CD4-positive, alpha-beta T cell treated with Interleukin-15 for 4 hours (primary cell): ENCODE results near the gene SLC35E2B.
A peak's percentile ranks its signal among the peaks of the same experiment; 100 is the strongest.
"Not testable (repeated sequence)": the region's sequence is repeated elsewhere in the genome, so short reads cannot be mapped to it uniquely, and the experiment has no call there.

Experiments
- DNase-seq: peaks from one replicate; pipeline ENCODE4 v3.0.0-alpha.2; 2020; ENCODE audit warnings: low spot score

Gene SLC35E2B

DNA sequence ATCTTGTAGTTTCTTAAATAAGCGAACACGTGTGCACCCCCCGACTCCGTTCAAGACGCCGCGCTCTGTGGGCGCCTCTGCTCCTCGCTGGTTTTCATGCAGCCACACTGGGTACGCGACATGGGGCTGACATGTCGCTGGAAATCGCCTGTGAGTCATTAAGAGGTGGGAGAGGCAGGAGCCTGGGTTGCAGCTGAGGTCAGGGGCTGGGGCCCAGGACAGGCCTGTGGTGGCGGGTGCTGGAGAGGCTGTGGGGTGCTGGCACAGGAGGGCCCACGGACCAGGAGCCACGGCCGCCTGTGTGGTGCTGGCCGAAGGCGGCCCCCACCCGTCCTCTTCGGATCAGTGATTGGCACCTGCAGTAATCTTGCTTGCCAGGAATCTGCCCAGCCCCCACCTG is 17.8 kb downstream of the SLC35E2B start:
- DNase-seq, result not testable (repeated sequence)

DNA sequence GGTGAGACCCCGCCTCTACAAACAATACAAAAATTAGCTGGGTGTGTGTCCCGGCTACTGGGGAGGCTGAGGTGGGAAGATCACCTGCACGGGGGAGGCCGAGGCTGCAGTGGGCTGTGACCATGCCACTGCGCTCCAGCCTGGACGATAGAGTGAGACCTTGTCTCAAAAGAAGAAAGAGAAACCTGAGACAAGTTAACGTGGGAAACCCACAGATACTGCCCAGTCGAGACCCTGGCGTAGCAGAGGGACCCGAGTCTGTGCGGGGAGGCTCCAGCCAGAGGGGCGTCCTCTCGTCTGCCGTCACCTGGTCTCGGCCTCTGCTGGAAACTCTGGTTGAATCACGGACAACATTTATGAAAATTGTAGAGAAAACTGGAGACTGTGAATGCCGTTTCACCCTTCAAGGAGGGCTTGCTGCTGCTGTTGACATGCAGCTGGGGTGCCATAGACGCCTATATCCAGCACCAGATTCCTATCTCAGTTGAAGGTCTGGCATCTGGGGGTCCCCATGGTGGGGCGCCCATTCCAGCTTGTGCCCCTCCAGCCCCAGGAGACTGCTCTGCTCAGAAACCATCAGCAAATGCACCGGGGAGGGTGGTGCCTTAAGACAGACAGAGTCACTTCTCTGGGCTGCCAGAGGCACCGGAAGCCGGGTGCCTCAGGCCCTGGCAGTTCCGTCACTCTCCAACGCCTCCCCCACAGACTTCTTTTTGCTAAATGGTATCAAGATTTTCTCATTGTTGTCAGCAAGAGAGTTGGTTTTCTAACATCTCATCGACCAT is 20.2 kb downstream of the SLC35E2B start:
- no peak for DNase-seq

DNA sequence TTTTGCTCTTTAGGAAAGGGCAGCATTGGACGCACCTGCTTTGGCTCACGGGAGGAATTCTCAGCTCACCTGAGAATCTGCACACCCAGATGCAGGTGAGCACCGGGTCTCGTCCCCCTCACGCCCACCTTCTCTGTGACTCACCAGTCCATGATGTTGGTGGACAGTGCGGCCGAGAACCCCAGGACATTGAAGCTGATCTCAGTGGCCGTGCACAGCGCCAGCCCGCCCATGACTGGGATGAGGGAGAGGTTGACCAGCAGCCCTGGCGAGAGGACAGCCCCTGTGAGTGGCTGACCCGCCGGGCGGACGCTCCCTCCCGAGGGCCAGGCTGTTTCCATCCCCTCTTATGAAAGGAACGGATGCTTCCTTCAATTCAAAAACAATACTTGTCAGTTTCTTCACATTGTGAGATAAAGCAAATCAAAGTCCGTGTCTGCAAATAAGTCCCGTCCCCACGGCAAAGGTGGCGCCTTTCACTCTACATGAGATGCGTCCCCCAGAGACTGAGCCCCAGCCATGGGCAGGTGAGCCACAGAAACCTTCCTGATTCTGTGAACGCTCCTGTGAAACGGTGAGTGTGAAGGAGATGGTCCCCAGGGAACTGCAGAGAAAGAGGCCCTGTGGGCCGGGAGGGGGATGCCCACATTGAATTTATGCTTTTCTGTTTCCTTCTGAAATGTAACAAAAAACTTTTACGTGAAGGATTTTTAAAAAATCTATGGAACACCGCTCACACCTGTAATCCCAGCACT is 21.1 kb downstream of the SLC35E2B start:
- DNase-seq, result no peak

DNA sequence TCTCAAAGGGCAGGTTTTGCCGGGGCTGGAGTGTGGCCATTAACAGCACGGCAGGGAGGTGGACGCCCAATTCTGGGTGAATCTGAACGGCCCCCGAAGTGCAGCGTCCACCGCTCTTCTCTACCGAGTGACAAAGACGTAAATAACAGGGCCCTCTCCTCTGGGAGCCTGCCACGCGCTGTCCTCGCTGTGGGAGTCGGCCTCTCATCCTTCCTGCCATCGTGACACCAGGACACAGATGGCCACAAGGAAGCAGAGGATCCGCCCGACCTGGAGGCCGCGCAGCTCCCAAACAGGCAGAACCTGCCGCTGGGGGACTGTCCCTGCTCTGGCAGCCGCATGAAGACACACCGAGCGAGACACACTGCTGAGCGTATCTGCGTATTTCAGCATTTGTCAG is 21.7 kb downstream of the SLC35E2B start:
- no peak for DNase-seq

DNA sequence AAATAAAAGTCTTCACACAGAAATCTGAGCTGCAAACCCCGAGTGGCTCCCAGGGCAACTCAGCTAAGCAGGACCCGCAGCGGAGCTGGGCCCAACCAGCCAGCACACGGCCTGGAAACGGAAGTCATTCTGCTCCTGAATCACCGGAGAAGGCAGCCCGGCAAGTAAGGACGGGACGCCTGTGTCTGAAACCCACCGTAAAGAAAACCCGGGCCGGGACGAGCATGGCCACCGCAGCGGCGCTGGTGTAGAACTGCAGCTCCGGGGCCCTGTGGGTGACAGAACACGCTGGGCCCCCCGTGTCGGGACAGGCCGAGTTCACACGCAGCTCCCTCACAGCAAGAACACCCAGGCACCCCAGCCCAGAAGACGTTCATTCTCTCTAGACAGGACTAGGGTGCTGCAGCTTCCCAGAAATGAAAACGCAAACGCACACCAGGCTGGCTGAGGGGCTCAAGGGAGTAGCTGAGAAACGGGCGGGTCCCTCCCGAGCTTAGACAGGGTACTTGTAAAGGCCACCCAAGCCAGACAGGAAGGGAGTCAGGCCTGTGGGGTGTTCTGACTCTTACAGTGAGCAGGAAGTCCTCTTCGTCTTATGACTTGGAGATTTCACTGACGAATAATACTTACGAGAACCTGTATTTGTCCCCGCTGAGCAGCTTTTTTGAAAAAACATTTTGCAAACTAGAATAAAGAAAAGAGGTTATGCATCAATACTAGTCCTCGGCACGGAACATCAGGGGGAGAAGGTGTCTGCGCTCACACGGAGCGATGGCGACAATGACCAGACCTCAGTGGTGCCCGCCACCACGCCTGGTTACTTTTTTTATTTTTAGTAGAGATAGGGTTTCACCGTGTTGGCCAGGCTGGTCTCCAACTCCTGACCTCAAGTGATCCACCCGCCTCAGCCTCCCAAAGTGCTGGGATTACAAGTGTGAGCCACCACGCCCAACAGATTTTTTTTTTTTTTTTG is 22.8 kb downstream of the SLC35E2B start:
- no peak for DNase-seq

DNA sequence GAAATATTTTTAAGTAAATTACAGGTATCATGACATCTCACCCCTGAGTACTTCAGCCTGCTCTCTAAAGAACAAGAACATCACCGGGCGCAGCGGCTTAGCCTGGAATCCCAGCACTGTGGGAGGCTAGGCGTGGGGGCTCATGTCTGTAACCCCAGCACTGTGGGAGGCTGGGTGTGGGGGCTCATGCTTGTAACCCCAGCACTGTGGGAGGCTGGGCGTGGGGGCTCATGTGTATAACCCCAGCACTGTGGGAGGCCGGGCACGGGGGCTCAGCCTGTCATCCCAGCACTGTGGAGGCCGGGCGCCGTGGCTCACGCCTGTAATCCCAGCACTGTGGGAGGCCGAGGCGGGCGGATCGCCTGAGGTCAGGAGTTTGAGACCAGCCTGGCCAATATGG is 26.1 kb downstream of the SLC35E2B start:
- DNase-seq, result no peak

DNA sequence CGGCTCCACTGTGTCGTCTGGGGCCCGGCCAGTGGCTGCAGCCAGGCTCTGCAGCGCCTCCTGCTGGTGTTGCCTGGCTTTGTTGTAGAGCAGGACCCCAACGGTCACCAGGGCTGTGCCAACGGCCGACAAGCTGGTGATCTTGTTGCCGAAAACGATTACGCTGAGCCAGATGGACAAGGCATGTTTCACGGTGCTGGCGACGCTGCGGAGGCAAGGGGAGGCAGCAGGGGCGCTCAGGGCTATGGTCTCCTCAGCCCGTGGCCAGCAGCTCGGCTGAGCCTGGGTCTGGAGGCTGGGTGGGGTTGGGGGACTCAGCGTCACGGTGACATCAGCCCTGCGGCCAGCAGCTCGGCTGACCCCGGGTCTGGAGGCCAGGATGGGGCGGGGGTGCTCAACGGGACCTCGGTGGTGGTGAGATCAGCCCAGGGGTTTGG is 26.8 kb downstream of the SLC35E2B start:
- no peak for DNase-seq

DNA sequence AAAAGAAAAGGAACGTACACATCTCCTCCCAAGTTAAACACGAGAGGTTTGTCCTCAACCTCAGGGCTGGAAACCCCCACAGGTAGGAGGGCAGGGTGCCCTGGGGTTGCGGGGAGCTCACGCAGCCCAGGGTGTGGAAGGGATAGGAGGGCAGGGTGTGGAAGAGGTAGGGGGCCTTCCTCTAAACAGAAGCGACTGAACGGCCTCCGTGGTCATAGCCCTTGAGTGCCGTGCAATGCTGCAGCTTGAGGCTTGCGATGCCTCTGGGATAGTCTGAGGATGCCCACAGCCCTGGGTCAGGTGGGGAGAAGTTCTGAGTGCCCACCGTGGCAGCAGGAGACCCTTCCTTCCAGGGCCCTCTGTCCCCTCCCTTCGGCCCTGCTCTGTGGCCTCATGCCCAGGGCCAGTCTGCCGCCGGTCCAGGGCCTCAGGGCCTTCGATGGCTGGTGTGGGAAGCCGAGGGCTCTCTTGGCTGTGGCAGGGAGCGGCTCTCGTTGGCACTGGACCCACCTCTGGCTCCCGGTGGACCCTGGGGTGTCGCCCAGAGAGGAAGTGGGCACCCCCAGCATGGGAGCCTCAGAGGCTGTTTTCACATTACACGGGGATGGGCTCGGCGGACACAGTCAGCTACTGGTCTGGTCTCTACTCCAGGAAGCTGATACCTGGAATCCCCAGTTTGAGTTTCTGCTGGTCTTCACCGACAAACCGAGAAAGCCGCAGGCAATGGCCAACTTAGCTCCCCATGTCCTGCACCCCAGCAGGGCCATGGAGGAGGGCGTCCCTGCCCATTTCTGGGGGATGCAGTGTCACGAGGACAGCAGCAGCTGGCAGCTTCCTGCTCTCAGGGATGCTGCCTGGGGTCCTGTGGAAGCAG is 27.4 kb downstream of the SLC35E2B start:
- no peak for DNase-seq

DNA sequence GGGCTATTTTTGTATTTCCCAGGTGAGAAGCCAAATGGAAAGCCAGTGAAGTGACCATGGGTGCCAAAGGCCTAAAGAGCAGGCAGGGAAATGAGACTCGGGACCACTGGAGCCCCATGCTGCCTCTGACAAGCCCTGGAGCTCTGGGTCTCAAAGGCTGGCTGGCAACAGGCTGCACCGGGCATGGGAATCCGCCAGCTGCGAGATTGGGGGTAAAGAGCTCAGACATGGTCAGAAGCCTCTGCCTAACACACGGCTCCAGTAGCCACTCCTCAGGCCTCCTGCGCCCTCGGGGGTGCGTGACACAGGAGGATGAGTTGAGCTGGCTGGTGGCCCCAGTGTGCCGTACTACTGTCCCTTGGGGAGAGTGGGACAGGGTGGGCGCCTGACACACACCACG is 28.3 kb downstream of the SLC35E2B start:
- not testable (repeated sequence) for DNase-seq

DNA sequence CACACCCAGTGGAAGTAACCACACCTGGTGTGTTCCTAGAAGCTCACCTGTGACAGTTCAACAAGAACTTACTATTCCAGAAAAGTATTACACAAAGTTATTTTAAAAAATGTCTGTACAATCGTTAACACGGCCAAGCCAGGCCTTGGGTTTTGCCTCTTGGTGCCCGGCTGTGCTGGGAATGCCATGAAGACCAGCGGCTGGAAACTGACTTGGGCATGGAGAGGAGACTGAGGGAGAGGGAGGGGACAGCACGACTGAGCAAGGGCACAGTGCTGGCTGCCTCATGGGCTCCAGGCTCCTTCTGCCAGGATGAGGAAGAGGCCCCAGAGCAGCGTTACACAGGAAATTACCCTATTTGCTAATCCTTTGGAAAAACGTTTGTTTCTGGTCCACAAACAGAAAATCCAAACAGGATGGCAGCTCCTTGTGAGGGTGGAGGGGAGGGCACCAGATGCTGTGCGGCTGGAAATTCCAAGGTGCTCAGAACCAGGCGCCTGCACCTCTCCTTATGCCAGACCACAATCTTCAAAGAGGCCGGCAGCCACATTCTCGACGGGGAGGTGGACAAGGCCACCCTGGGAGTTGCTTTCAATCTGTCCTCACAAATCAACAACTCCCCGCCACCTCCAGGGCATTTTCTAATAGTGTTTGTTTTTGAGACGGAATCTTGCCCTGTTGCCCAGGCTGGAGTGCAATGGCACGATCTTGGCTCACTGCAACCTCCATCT is 29.6 kb downstream of the SLC35E2B start:
- not testable (repeated sequence) for DNase-seq

DNA sequence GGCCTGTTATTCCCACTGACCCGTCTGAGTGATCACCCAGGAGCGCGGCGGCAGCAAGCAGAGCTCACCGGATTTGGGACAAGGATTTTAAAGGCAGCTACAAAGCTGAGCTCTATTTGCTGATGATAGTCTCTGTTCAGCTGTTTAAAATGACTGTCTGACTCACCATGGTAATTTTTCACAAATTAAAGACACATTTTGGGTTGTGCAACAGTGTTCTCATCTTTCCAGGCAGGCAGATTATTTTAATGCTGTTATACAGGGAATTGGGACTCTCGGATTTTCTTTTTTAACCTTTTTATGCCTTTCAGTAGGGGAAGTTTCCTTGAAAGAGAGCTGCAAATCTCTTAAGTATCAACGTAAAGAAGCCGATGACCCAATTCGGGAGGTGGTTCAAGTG is 30.2 kb downstream of the SLC35E2B start:
- not testable (repeated sequence) for DNase-seq

DNA sequence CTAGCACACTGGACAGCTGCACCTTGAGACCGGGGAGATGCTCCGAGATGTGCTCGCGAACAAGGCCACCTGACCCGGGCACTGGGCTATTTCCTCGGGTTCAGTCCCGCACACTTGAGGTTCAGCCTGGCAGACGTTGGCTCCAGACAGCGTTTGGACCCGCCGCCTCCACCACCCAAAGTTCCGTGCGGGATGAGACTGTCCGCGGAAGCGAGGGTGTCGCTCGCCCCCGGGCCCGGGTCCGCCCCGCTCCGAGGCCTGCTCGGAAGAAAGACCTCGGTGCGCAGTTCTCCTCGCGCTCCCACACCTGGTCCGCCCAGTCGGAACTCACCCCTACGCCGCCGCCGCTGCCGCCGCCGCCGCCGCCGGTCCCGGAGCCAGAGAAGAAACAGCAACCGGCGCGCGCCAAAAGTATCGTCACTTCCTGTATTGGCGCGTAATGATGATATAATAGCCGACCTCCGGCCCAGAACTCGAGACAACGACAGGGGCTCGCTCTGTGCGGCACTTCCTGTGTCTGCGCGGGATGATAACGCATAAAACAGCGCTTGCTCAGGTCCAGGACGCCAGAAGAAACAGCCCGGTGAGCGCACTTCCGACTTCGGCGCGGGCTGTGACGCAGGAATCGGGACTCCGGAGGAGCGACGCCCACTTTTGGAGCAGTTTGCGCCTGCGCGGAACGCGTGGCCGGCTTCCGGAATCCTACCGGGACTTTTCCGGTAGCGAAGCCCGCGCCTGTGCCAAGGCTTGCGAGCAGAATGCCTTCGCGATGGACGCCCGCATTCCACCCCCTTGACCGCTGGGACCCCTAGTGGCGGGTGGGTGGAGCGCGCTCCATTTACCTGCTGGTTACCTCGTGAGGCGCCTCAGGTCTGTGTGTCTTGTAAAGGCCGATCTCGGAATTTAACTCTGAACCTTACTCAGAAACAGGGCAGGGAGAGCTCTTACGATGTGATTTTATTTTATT is 33.7 kb downstream of the SLC35E2B start, which contains the start of gene CDK11B:
CDK11B (minus strand) TSS at position 422 of the 967 bp plus-strand sequence. CDS start 1,519 bp downstream, outside the sequence.
- peak; percentile 93 for DNase-seq

DNA sequence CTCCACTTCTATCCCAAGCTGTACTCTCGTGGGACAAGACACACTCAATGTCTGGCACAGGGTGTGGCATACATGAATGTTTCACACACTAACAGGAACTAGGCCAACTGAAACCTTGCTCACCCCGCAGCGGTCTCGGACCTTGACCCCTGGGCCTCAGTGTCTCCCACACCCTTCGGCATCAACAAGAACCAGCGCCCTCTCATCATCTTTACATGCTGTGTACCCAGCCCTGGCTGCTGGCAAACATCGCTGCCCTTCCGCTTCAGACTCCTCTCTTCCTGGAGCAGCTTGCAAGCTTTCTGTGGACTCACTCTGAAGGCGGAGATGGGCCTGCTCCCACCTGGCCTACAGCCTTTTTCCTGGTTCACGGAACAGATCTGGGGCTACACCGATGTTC is 44.3 kb downstream of the SLC35E2B start:
- DNase-seq, result not testable (repeated sequence)

DNA sequence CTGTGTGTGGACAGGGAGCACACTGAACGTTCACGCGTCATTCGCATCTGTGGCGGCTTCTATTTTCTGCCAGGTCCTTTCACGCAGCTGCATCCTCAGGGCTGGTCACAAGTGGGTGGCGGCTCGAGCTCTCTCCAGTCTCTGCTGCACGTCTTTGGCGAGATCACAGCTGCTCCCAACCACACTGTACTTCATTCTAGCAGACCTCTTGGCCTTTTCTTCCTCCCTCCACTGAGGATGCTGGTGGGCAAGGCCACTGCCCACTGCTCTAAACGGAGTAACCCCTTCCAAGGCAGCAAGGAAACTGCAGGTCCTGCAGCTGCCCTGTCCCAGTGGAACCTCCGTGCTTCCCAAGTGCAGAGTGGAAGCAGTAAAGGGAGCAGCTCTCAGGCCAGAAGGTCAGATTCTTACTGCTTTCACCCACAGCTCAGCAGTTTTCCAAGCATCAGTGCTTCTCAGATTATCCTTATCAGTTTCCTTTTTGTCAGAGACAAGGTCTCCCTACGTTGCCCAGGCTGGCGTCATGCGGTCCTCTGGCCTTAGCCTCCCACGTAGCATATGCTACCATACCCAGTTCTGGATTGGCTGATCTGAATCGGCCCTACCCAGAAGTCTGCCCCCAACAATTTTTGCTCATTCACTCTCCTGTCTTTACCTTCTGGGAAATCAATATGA is 44.9 kb downstream of the SLC35E2B start:
- DNase-seq, result not testable (repeated sequence)

DNA sequence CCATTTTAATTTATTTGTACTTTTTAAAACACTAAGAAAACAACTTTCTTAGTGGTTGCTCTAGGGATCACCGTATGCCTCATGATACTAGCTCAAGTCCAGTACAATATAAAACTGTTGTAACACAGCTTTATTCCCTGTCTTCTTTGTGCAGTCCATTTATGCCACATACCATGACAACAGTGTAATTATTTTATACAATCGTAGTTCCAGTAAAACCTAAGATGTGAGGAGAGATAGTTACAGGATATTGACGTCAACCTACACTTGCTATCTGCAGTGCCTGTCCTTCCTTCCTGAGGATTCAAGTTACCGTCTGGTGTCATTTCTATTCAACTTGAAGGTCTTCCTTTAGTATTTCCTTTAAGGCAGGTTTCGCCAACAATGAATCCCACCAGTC is 46.3 kb downstream of the SLC35E2B start:
- not testable (repeated sequence) for DNase-seq

DNA sequence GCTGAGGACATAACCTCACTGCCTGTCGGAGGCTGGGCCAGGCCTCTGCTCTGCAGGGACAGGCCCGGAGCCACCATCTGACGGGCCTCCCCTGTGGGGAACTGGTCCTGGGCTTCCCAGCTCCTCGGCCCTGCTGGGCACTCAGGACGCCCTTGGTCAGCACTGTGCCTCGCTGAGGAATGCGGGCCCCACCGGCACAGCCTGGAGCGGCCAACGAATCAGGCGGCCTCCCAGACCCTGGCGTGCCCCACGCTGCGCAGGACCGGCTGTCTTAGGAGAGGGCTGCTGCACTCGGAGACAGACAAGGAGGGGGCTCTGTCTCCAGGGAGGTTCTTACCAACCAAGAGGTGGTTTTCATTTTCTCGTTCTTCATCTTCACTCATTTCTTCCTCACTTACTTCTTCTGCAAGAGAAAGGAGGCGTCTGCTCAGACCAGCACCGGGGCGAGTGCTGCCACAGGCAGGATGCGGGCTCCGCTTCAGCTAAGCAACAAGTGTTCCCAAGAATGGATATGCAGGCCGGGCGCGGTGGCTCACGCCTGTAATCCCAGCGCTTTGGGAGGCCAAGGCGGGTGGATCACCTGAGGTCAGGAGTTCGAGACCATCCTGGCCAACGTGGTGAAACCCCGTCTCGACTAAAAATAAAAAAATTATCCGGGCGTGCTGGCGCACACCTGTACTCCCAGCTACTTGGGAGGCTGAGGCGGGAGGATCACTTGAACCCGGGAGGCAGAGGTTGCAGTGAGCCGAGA is 51.7 kb downstream of the SLC35E2B start:
- not testable (repeated sequence) for DNase-seq

DNA sequence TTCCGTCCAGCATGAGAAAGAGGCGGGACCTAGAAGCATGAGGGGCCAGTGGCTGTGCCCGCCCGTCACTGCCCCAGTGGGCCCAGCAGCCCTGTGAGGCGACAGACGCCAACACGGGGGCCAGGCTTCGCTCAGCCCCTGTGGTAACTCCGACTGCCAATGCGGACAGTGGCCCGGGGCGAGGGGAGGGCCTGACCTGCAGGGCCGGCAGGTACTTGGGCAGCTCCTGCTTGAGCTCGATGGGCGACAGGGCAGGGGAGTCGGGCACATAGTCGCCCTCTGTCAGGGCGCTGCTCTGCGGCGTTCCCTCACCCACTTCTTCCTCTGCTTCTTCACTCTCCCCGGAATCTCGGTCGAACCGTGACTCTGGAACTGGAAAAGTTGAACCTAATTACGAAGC is 52.5 kb downstream of the SLC35E2B start:
- not testable (repeated sequence) for DNase-seq

DNA sequence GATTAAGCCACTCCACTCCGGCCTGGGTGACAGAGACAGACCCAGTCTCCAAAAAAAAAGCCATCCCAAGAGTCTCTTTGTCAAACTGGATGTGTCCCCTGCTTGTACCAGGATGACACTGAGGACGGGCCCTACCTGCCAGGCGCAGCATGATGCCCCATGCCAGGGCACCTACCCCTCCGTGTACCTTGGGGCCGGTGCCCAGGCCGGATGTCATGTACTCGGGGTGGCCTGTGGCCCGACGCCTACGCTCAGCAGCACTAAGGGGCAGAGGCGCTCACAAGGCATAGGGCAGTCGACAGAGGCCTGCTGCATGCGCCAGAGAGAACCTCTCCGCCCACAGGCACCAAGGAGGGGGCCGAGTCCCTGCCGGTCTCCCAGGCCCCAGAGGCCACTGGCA is 53.2 kb downstream of the SLC35E2B start:
- not testable (repeated sequence) for DNase-seq
